CD14-positive monocyte (primary cell): ENCODE data around the gene FBXL17. TPM values are rescaled to one million over a fixed set of nuclear protein-coding genes. Genes with fewer than 3 reads are reported as not detected.

Source experiments
- DNase-seq, 3 donors: peaks; one replicate each; pipeline ENCODE4 v3.0.0-alpha.2; 2011 to 2022
- H2AFZ ChIP-seq: 2 replicates; pipeline ENCODE4 v1.6.0; 2012; ENCODE audit warnings: mild to moderate bottlenecking, low read depth, low read length, inconsistent platforms; ENCODE audit not compliant: insufficient read depth, poor library complexity, severe bottlenecking
- H3K27ac ChIP-seq, 2 donors: 1 replicate in 1 of 2; 2 replicates in 1 of 2; pipeline ENCODE4 v1.5.1; 2012 to 2013; ENCODE audit warnings: low read length in 2 of 2, control low read depth in 1 of 2, inconsistent platforms in 1 of 2, low read depth in 1 of 2, mild to moderate bottlenecking in 1 of 2
- H3K27me3 ChIP-seq, 2 donors: one replicate each; pipeline versions ENCODE4 v1.6.0 to v1.6.1; 2011 to 2013; ENCODE audit warnings: low read length in 2 of 2; ENCODE audit not compliant: control insufficient read depth in 2 of 2, insufficient read depth in 2 of 2
- H3K36me3 ChIP-seq, 2 donors: replicated peaks in 1 of 2; 1 replicate in 1 of 2; 2 replicates in 1 of 2; pipeline versions ENCODE4 v1.5.1 to v1.6.1; 2012 to 2013; ENCODE audit warnings: low read length in 2 of 2, control low read depth in 1 of 2, inconsistent platforms in 1 of 2, mild to moderate bottlenecking in 1 of 2; ENCODE audit not compliant: insufficient read depth in 2 of 2, control insufficient read depth in 1 of 2
- H3K4me1 ChIP-seq, 2 donors: 1 replicate in 1 of 2; 2 replicates in 1 of 2; pipeline versions ENCODE4 v1.5.1 to v1.6.1; 2012 to 2013; ENCODE audit warnings: low read length in 2 of 2, control low read depth in 1 of 2, inconsistent platforms in 1 of 2, mild to moderate bottlenecking in 1 of 2, moderate library complexity in 1 of 2; ENCODE audit not compliant: insufficient read depth in 2 of 2, control insufficient read depth in 1 of 2
- H3K4me2 ChIP-seq: replicated peaks from 2 replicates; pipeline ENCODE3; 2012; ENCODE audit warnings: low read length, moderate library complexity, mild to moderate bottlenecking; ENCODE audit not compliant: poor library complexity, severe bottlenecking; ENCODE audit errors: extremely low read depth
- H3K4me3 ChIP-seq, 3 experiments: fragments of 200-600 bp in 1 of 3; sonication (generic) in 1 of 3; replicated peaks in 1 of 3; 1 replicate in 2 of 3; 2 replicates in 1 of 3; pipeline ENCODE4 v1.5.1; 2011 to 2013; ENCODE audit warnings: low read length in 3 of 3, mild to moderate bottlenecking in 3 of 3, control low read depth in 2 of 3, low read depth in 2 of 3, inconsistent platforms in 1 of 3, moderate library complexity in 1 of 3
- H3K79me2 ChIP-seq: 2 replicates; pipeline ENCODE4 v1.6.0; 2012; ENCODE audit warnings: mild to moderate bottlenecking, control low read depth, inconsistent platforms, low read length, moderate library complexity; ENCODE audit not compliant: insufficient read depth
- H3K9ac ChIP-seq: 2 replicates; pipeline ENCODE4 v1.6.0; 2017; ENCODE audit warnings: low read length, mild to moderate bottlenecking; ENCODE audit not compliant: insufficient read depth, poor library complexity, severe bottlenecking
- H3K9me3 ChIP-seq, 2 donors: replicated peaks in 1 of 2; 1 replicate in 1 of 2; 2 replicates in 1 of 2; pipeline versions ENCODE4 v1.5.1 to v1.6.1; 2012 to 2013; ENCODE audit warnings: low read length in 2 of 2, control low read depth in 1 of 2; ENCODE audit not compliant: control insufficient read depth in 1 of 2, insufficient read depth in 1 of 2
- H4K20me1 ChIP-seq: 2 replicates; pipeline ENCODE4 v1.6.0; 2012; ENCODE audit warnings: mild to moderate bottlenecking, low read length, control low read depth, moderate library complexity; ENCODE audit not compliant: insufficient read depth
- H3K27ac Mint-ChIP-seq, 7 donors: one replicate each; pipeline ENCODE4 v1.8.0; 2020; ENCODE audit warnings: mild to moderate bottlenecking in 7 of 7, mixed read lengths in 7 of 7, moderate library complexity in 6 of 7, inconsistent platforms in 2 of 7
- H3K27me3 Mint-ChIP-seq, 3 donors: one replicate each; pipeline ENCODE4 v1.8.0; 2021 to 2022; ENCODE audit warnings: low read depth in 3 of 3, mild to moderate bottlenecking in 3 of 3, mixed read lengths in 3 of 3, moderate library complexity in 3 of 3, inconsistent platforms in 1 of 3
- H3K36me3 Mint-ChIP-seq, 2 donors: one replicate each; pipeline ENCODE4 v1.8.0; 2020; ENCODE audit warnings: mixed read lengths in 2 of 2, inconsistent platforms in 1 of 2, mild to moderate bottlenecking in 1 of 2
- H3K4me1 Mint-ChIP-seq: one replicate; pipeline ENCODE4 v1.8.0; 2020; ENCODE audit warnings: mild to moderate bottlenecking, mixed read lengths
- H3K4me3 Mint-ChIP-seq, 2 donors: one replicate each; pipeline ENCODE4 v1.8.0; 2020; ENCODE audit warnings: mild to moderate bottlenecking in 2 of 2, mixed read lengths in 2 of 2, moderate library complexity in 1 of 2
- H3K9me3 Mint-ChIP-seq, 7 donors: one replicate each; pipeline ENCODE4 v1.8.0; 2020 to 2022; ENCODE audit warnings: mixed read lengths in 7 of 7, mild to moderate bottlenecking in 6 of 7, moderate library complexity in 6 of 7, inconsistent platforms in 2 of 7
- WGBS: methylation state at CpG from one replicate; pipeline ENCODE4 v1.1.5; 2013; ENCODE audit warnings: missing lambda C conversion rate; ENCODE audit not compliant: insufficient coverage; 5-methylcytosine and 5-hydroxymethylcytosine counted together
- intact Hi-C, 2 donors: fragments of 100-400 bp; cut with micrococcal nuclease; formaldehyde crosslinking; loops; one replicate each; pipeline versions ENCODE4 v1.15.0 to v1.15.1; 2023
- polyA plus RNA-seq, 3 donors: library from polyadenylated mRNA; depleted of rRNA in 1 of 3; unstranded in 2 of 3; stranded (reverse) in 1 of 3; fragments of 300-500 nt in 2 of 3; fragments of >200 nt in 1 of 3; fragmentation: Illumina TruSeq in 2 of 3; gene quantifications; 1 replicate in 2 of 3; 2 replicates in 1 of 3; pipeline ENCODE4 v1.2.3, GENCODE V29; 2012 to 2021
- TF ChIP-seq, protein P1 (sequence below): fragments of 200-600 bp; IDR thresholded peaks from one replicate; pipeline ENCODE4 v1.8.0; 2022; ENCODE audit warnings: antibody characterized with exemption, mild to moderate bottlenecking

The FBXL17 gene
- polyA plus RNA-seq, 3 donors, result 1.5 to 6.6 (median 2.0) TPM

DNA sequence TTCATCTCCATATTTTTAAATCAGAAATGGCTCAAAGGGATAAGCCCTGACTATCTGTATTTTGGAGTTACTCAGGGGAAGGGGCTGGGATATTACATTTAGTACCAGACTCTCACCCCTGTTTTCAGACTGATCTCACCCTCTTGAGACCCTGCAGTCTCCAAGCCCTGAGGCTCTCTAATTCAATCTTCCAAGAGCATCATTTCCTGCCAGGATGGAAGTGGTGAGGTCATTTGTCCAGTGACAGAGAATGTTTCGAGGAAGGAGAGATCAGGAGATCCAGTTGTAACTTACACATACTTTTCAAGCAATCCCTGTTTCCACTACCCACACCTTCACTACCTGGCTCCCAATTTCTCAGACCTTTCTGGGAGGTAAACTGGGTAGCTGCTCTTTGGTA lies 415.7 kb downstream of the FBXL17 start:
- intact Hi-C loops, result no loop called here
- Mint-ChIP-seq H3K36me3 (peaks cover 0 to 5% of the 10 kb centered on the region in 2 donors), H3K4me3 (no peak overlapping the region), H3K27me3 (no peaks in the 10 kb centered on the region), H3K9me3 (peaks cover 0 to 2% (median 0%) of the 10 kb centered on the region in 7 donors), H3K27ac (no peak overlapping the region), H3K4me1 (no peaks in the 10 kb centered on the region)
- H3K4me3 ChIP-seq, result no peak overlapping the region
- DNase-seq, result no peak
- no peak overlapping the region for H3K4me2 ChIP-seq
- no peak overlapping the region for H3K9ac ChIP-seq
- no peak overlapping the region for H2AFZ ChIP-seq
- H3K36me3 ChIP-seq, result no peaks in the 10 kb centered on the region
- no peaks in the 10 kb centered on the region for H3K27me3 ChIP-seq
- TF ChIP-seq, protein P1, sequence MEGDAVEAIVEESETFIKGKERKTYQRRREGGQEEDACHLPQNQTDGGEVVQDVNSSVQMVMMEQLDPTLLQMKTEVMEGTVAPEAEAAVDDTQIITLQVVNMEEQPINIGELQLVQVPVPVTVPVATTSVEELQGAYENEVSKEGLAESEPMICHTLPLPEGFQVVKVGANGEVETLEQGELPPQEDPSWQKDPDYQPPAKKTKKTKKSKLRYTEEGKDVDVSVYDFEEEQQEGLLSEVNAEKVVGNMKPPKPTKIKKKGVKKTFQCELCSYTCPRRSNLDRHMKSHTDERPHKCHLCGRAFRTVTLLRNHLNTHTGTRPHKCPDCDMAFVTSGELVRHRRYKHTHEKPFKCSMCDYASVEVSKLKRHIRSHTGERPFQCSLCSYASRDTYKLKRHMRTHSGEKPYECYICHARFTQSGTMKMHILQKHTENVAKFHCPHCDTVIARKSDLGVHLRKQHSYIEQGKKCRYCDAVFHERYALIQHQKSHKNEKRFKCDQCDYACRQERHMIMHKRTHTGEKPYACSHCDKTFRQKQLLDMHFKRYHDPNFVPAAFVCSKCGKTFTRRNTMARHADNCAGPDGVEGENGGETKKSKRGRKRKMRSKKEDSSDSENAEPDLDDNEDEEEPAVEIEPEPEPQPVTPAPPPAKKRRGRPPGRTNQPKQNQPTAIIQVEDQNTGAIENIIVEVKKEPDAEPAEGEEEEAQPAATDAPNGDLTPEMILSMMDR, result no peak
- no peaks in the 10 kb centered on the region for H4K20me1 ChIP-seq
- H3K9me3 ChIP-seq, result no peaks in the 10 kb centered on the region
- no peaks in the 10 kb centered on the region for H3K4me1 ChIP-seq
- no CpG with 5 or more reads among the region's 1 CpG for WGBS
- no peaks in the 10 kb centered on the region for H3K79me2 ChIP-seq
- no peak overlapping the region for H3K27ac ChIP-seq

DNA sequence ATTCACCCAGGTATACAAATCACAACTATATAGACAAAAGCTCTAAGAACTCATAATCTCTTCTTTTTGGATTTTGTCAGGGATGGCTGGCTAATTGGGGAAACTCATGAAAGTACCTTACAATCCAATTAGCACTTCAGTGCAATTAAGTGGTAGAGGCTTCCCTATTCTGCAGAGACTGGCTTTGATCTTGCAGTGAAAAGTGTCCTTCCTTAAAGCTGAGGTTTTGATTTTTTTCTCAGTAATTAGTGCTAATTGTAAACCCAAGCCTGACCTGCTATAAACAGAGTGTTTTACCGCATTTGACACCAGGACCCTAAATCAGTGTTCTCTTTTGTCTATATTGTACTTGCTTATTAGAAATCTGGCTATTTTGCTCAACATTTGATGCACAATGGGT lies 417.2 kb downstream of the FBXL17 start:
- no peaks in the 10 kb centered on the region for H3K4me1 Mint-ChIP-seq
- peaks cover 0 to 1% (median 0%) of the 10 kb centered on the region in 3 donors for H3K27me3 Mint-ChIP-seq
- Histone ChIP-seq H3K4me3 (no peak overlapping the region), H3K27ac (no peak overlapping the region), H3K27me3 (no peaks in the 10 kb centered on the region), H4K20me1 (no peaks in the 10 kb centered on the region), H3K4me1 (no peaks in the 10 kb centered on the region), H2AFZ (no peak overlapping the region), H3K4me2 (no peak overlapping the region), H3K36me3 (no peaks in the 10 kb centered on the region), H3K79me2 (no peaks in the 10 kb centered on the region), H3K9ac (no peak overlapping the region), H3K9me3 (no peaks in the 10 kb centered on the region)
- no peak overlapping the region for H3K4me3 Mint-ChIP-seq
- intact Hi-C loops, result no loop called here
- no CpG with 5 or more reads among the region's 1 CpG for WGBS
- DNase-seq, result no peak
- TF ChIP-seq, protein P1, result no peak
- H3K36me3 Mint-ChIP-seq, result peaks cover 0 to 3% of the 10 kb centered on the region in 2 donors
- peaks cover 0 to 3% (median 0%) of the 10 kb centered on the region in 7 donors for H3K9me3 Mint-ChIP-seq
- no peak overlapping the region for H3K27ac Mint-ChIP-seq
